Hepatocyte (in vitro differentiated cells): ENCODE measurements around the gene VPS54.

Source experiments
- CTCF ChIP-seq: fragments of 200-600 bp; sonication (generic); IDR thresholded peaks from 2 replicates; pipeline ENCODE4 v1.5.1; 2016; ENCODE audit warnings: antibody characterized with exemption, mild to moderate bottlenecking; ENCODE audit not compliant: poor library complexity
- EZH2 ChIP-seq: fragments of 200-600 bp; sonication (generic); IDR thresholded peaks from 2 replicates; pipeline ENCODE4 v1.6.1; 2016; ENCODE audit warnings: antibody characterized with exemption, mild to moderate bottlenecking, borderline replicate concordance
- EZH2phosphoT487 ChIP-seq: fragments of 200-600 bp; sonication (generic); IDR thresholded peaks from one replicate; pipeline ENCODE4 v1.6.1; 2018; ENCODE audit warnings: antibody characterized with exemption, mild to moderate bottlenecking, low read depth, moderate library complexity; ENCODE audit not compliant: unreplicated experiment, severe bottlenecking

GRCh38 chr2:63843791-63844190, 175.4 kb downstream of the VPS54 start:
- no peak for TF ChIP-seq CTCF
- TF ChIP-seq EZH2, result no peak
- TF ChIP-seq EZH2phosphoT487, result no peak
